ENCODE measurements around the gene SPECC1L.

DNA sequence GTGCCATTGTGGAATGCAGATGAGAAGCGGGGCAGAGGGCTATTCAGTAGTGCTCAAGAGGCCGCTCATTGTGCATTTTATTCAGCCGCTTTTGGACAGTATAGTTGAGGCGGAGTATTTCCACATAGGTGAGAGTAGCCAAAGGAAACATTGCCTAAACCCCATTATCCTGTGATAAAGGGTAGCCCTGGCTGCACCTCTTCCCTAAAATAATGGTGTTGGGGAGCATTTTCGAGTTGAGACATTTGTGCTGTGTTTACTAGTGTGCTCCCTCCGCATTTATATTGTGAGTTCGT lies 68.8 kb downstream of the SPECC1L start:
- TF ChIP-seq CTCF (IDR thresholded peaks at IDR 0.05; ENCODE audit: borderline replicate concordance, extremely low read depth, low read length, poor library complexity, severe bottlenecking): no peak
- no peak for TF ChIP-seq EZH2 (IDR thresholded peaks at IDR 0.05; ENCODE audit: borderline replicate concordance, low read depth, low read length, severe bottlenecking)
